Measurements from ENCODE around the gene SLC25A42. TPM values are rescaled to one million over a fixed set of nuclear protein-coding genes. Genes with fewer than 3 reads are reported as not detected.

The SLC25A42 gene
- total and polyA plus RNA-seq, 2 donors (not counting 3 experiments of a cell fraction or from before 2014, with no cell fraction given) = 6.2 to 6.3 TPM

DNA sequence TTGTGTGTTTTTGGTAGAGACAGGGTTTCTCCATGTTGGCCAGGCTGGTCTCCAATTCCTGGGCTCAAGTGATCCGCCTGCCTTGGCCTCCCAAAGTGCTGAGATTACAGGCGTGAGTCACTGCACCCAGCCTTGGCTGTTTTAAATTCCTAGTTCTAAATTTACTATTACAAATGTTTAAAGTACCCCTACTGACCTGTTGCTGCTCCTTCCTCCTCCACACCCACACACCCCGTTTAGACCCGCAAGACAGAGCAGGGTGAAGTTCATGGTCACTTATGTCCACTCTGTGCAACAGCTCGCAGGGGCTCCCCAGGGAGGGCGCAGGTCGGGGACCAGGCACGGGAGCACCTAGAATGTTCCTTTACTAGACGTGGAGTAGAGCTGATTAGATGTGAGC lies 45.8 kb downstream of the SLC25A42 start:
- H4K20me1 ChIP-seq (replicated peaks; ENCODE audit: control insufficient read depth, extremely low read depth, insufficient read depth, low read length) = no peaks in the 10 kb centered on the region
- H3K27me3 ChIP-seq (ENCODE audit: control insufficient read depth in 2 of 2, insufficient read depth in 2 of 2, low read length in 2 of 2) = no peaks in the 10 kb centered on the region
- H3K4me3 ChIP-seq (replicated peaks in 1 of 3; ENCODE audit: insufficient read depth in 1 of 3, low read depth in 1 of 3, low read length in 3 of 3) = no peak overlapping the region
- H3K9ac ChIP-seq (replicated peaks; ENCODE audit: extremely low read depth, insufficient read depth, low read length) = no peak overlapping the region
- BruUV-seq (replicated peaks) = no TSS peak
- FAIRE-seq (no peak), DNase-seq (ENCODE audit: low read depth, low spot score) (no peak)
- H3K36me3 ChIP-seq (ENCODE audit: control insufficient read depth in 2 of 2, extremely low read depth in 1 of 2, insufficient read depth in 2 of 2, low read length in 2 of 2) = no peaks in the 10 kb centered on the region
- no peaks in the 10 kb centered on the region for H3K79me2 ChIP-seq (ENCODE audit: control insufficient read depth, insufficient read depth, low read length)
- no peak overlapping the region for H3K27ac ChIP-seq (ENCODE audit: insufficient read depth, low read depth, low read length)
- H3K9me3 ChIP-seq (replicated peaks; ENCODE audit: control insufficient read depth, insufficient read depth, low read length) = no peaks in the 10 kb centered on the region
- POLR2A ChIA-PET = no interaction called here
- H3K9me1 ChIP-seq (replicated peaks; ENCODE audit: control insufficient read depth, extremely low read depth, insufficient read depth, low read length) = no peaks in the 10 kb centered on the region
- CTCF ChIA-PET = no interaction called here
- dilution Hi-C loops (cut with MboI; ENCODE audit: extremely low pct_ligation_motif_present, low sequenced_read_pairs) (no loop called here), intact Hi-C loops (cut with micrococcal nuclease) (loop anchor here (5.0 kb wide), 1 partner anchor 47 kb away; the partner anchor contains the start of gene SLC25A42)
- TF ChIP-seq EZH2 (IDR thresholded peaks at IDR 0.05; ENCODE audit: borderline replicate concordance, low read depth, low read length, severe bottlenecking) (no peak), FOS (IDR thresholded peaks at IDR 0.05; ENCODE audit: borderline replicate concordance, insufficient read depth, low read length) (no peak), JUN (IDR thresholded peaks at IDR 0.05; ENCODE audit: borderline replicate concordance, insufficient read depth, insufficient read length, low read depth) (no peak), POLR2A (IDR thresholded peaks at IDR 0.05; ENCODE audit: low read depth, low read length) (no peak), POLR2AphosphoS5 (IDR thresholded peaks at IDR 0.05; ENCODE audit: insufficient read depth, low read depth, low read length) (no peak), GATA2 (IDR thresholded peaks at IDR 0.05; ENCODE audit: insufficient read depth, insufficient read length, low read depth, low read length) (no peak), MYC (IDR thresholded peaks at IDR 0.05; ENCODE audit: low read depth, low read length) (no peak)
- TF ChIP-seq, protein P1, sequence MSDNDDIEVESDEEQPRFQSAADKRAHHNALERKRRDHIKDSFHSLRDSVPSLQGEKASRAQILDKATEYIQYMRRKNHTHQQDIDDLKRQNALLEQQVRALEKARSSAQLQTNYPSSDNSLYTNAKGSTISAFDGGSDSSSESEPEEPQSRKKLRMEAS (IDR thresholded peaks at IDR 0.05; ENCODE audit: insufficient read depth, insufficient read length) = no peak
- TF ChIP-seq, protein P2, sequence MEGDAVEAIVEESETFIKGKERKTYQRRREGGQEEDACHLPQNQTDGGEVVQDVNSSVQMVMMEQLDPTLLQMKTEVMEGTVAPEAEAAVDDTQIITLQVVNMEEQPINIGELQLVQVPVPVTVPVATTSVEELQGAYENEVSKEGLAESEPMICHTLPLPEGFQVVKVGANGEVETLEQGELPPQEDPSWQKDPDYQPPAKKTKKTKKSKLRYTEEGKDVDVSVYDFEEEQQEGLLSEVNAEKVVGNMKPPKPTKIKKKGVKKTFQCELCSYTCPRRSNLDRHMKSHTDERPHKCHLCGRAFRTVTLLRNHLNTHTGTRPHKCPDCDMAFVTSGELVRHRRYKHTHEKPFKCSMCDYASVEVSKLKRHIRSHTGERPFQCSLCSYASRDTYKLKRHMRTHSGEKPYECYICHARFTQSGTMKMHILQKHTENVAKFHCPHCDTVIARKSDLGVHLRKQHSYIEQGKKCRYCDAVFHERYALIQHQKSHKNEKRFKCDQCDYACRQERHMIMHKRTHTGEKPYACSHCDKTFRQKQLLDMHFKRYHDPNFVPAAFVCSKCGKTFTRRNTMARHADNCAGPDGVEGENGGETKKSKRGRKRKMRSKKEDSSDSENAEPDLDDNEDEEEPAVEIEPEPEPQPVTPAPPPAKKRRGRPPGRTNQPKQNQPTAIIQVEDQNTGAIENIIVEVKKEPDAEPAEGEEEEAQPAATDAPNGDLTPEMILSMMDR (IDR thresholded peaks at IDR 0.05; ENCODE audit: extremely low read depth in 1 of 2, insufficient read depth in 1 of 2, low read depth in 1 of 2, low read length in 2 of 2) = no peak
- no peaks in the 10 kb centered on the region for H3K4me1 ChIP-seq (ENCODE audit: control insufficient read depth, extremely low read depth, insufficient read depth, low read length)
- no peak overlapping the region for H3K4me2 ChIP-seq (ENCODE audit: insufficient read depth, low read length)
- no peak overlapping the region for H2AFZ ChIP-seq (ENCODE audit: low read depth, low read length)
